Lower leg skin (tissue), 4 donors: Measurements from ENCODE around the gene FMC1. TPM values are rescaled to one million over a fixed set of nuclear protein-coding genes. Genes with fewer than 3 reads are reported as not detected.
"Not testable (repeated sequence)": the region's sequence is repeated elsewhere in the genome, so short reads cannot be mapped to it uniquely, and the experiment has no call there.

Experiments
- DNase-seq, 2 donors: peaks; one replicate each; pipeline ENCODE4 v3.0.0-alpha.2; 2019; ENCODE audit warnings: low spot score in 2 of 2
- H3K4me3 ChIP-seq: fragments of 200-600 bp; sonication (generic); 2 replicates; pipeline ENCODE4 v1.5.1; 2017; ENCODE audit warnings: mild to moderate bottlenecking, low read depth; ENCODE audit not compliant: poor library complexity, severe bottlenecking
- POLR2A ChIP-seq, 2 donors: fragments of 450-650 bp; IDR thresholded peaks; one replicate each; pipeline ENCODE4 v1.6.1; 2016 to 2017; ENCODE audit warnings: antibody characterized with exemption in 2 of 2, mild to moderate bottlenecking in 1 of 2, moderate library complexity in 1 of 2
- WGBS, 2 donors: methylation state at CpG; one replicate each; pipeline ENCODE4 v1.1.5; 2018; 5-methylcytosine and 5-hydroxymethylcytosine counted together
- intact Hi-C: fragments of 100-400 bp; cut with DNase I; formaldehyde crosslinking; loops from one replicate; pipeline ENCODE4 v1.15.0; 2023; ENCODE audit warnings: low total_unique reads
- total RNA-seq, 4 donors: library from RNA; depleted of rRNA; stranded (reverse); fragments of >200 nt; gene quantifications; one replicate each; pipeline ENCODE4 v1.1.0, GENCODE V29; 2016
- TF ChIP-seq, protein P1 (sequence below), 3 donors: fragments of 450-650 bp; IDR thresholded peaks; one replicate each; pipeline ENCODE4 v1.5.1; 2016; ENCODE audit warnings: antibody characterized with exemption in 3 of 3, mild to moderate bottlenecking in 3 of 3, moderate library complexity in 2 of 3

FMC1 gene
- total RNA-seq, 4 donors from 2014 or later, result 3.9 to 12.3 (median 8.0) TPM

DNA sequence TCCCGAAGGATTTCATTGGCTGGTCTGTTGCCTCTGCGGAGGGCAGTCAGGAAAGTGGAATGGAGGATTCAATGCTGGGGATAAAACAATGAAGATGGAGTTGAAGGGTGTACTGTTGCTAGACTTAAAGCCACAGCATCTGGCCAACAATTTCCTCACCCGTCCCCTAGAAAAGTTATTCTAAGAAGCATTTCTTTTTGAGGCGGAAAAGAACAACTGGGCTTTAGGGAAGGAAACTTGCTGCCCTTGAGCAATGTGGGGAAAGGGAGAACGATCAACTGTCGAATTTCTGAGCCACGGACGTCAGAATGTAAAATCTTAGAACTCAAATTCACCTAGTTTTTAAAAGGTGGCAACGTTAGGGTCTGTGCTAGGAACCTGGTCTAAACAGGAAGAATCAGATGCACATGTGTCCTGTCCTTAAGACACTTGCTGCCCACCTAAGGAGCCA, 664 bp downstream of the FMC1 start:
- peak overlapping the region; percentile 72 for H3K4me3 ChIP-seq
- WGBS, 2 donors, result 0 to 1% methylated on average over 9 of the region's 9 CpGs
- no peak for TF ChIP-seq POLR2A (IDR thresholded peaks at IDR 0.05)
- TF ChIP-seq, protein P1, sequence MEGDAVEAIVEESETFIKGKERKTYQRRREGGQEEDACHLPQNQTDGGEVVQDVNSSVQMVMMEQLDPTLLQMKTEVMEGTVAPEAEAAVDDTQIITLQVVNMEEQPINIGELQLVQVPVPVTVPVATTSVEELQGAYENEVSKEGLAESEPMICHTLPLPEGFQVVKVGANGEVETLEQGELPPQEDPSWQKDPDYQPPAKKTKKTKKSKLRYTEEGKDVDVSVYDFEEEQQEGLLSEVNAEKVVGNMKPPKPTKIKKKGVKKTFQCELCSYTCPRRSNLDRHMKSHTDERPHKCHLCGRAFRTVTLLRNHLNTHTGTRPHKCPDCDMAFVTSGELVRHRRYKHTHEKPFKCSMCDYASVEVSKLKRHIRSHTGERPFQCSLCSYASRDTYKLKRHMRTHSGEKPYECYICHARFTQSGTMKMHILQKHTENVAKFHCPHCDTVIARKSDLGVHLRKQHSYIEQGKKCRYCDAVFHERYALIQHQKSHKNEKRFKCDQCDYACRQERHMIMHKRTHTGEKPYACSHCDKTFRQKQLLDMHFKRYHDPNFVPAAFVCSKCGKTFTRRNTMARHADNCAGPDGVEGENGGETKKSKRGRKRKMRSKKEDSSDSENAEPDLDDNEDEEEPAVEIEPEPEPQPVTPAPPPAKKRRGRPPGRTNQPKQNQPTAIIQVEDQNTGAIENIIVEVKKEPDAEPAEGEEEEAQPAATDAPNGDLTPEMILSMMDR (IDR thresholded peaks at IDR 0.05), result no peak
- no peak for DNase-seq
- intact Hi-C loops, result no loop called here

DNA sequence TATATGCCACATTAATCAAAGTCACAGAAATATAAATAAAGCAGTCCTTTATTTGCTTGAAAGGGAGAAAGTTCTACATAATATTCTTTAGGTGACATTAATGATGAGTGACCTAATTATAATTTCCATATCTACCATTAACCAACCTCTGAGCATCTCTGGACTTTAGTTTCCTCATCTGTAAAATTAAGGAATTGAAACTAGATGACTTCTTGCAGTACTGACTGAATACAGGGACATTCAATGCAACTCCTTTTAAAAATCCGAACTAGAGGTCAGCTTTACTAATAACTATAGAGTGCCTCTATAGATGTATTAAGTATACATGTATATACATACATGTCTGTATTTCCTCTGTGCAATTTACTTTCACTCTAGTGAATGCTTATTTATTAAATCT, 3.9 kb downstream of the FMC1 start:
- DNase-seq, result no peak
- TF ChIP-seq, protein P1 (IDR thresholded peaks at IDR 0.05), result no peak
- no peak for TF ChIP-seq POLR2A (IDR thresholded peaks at IDR 0.05)
- intact Hi-C loops, result no loop called here
- H3K4me3 ChIP-seq, result no peak overlapping the region
- WGBS, 2 donors, result 87 to 91% methylated on average over 1 of the region's 1 CpG

DNA sequence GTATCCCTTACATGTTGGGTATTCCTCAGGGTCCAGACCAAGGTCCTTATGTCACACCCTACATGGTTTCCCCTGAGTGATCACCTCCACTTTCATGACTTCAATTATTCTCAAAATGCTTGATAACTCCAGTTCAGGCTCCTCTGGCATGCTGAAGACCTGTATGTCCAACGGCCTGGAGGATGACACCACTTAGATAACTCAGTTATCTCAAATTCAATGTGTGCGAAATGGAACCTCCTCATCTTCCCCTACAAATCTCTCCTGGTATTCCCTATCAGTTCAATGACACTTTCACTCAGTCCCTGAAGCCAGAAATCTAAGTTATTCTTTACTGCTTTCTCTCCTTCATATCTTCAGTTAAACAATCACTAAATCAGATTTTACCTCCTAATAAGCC, 9.9 kb downstream of the FMC1 start:
- WGBS, 2 donors, result 95 to 100% methylated on average over 2 of the region's 2 CpGs
- H3K4me3 ChIP-seq, result no peak overlapping the region
- TF ChIP-seq, protein P1 (IDR thresholded peaks at IDR 0.05), result no peak
- no peak for TF ChIP-seq POLR2A (IDR thresholded peaks at IDR 0.05)
- DNase-seq, result no peak
- intact Hi-C loops, result no loop called here

DNA sequence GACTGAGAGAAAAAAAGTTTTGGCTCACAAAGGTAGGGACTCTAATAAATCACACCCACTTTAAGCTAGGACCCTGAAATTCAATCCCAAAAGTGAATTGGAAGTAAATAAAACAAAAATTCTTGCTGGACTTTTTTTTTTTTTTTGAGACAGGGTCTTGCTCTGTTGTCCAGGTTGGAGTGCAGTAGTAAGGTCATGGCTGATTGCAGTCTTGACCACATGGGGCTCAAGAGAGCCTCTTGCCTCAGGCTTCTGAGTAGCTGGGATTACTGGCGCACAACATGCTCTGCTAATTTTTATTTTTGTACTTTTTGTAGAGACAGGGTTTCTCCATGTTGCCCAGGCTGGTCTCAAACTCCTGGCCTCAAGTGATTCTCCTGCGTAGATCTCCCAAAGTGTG, 13.6 kb downstream of the FMC1 start:
- H3K4me3 ChIP-seq, result no peak overlapping the region
- 93 to 97% methylated on average over 2 of the region's 2 CpGs for WGBS, 2 donors
- TF ChIP-seq, protein P1 (IDR thresholded peaks at IDR 0.05), result no peak
- no peak for TF ChIP-seq POLR2A (IDR thresholded peaks at IDR 0.05)
- intact Hi-C loops, result no loop called here
- DNase-seq, result no peak

DNA sequence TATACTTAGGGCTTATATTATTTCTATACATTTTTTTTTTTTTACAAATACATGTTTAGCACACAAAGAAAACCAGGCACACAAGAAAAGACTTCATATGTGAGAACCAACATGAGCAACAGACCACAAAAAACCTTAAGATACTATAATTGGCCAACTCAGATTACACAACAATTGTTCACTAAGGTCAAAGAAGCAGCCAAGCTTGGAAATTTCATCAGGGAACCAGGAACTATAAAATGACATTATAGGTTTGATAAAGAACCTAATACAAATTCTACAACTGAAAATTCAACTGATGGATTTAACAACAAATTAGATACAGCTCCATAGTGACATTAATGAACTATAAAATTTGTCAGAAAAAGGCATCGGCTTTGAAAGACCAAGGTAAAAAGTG, 14.2 kb downstream of the FMC1 start:
- H3K4me3 ChIP-seq, result no peak overlapping the region
- intact Hi-C loops, result no loop called here
- 92 to 97% methylated on average over 1 of the region's 1 CpG for WGBS, 2 donors
- no peak for TF ChIP-seq POLR2A (IDR thresholded peaks at IDR 0.05)
- TF ChIP-seq, protein P1 (IDR thresholded peaks at IDR 0.05), result no peak
- DNase-seq, result no peak

DNA sequence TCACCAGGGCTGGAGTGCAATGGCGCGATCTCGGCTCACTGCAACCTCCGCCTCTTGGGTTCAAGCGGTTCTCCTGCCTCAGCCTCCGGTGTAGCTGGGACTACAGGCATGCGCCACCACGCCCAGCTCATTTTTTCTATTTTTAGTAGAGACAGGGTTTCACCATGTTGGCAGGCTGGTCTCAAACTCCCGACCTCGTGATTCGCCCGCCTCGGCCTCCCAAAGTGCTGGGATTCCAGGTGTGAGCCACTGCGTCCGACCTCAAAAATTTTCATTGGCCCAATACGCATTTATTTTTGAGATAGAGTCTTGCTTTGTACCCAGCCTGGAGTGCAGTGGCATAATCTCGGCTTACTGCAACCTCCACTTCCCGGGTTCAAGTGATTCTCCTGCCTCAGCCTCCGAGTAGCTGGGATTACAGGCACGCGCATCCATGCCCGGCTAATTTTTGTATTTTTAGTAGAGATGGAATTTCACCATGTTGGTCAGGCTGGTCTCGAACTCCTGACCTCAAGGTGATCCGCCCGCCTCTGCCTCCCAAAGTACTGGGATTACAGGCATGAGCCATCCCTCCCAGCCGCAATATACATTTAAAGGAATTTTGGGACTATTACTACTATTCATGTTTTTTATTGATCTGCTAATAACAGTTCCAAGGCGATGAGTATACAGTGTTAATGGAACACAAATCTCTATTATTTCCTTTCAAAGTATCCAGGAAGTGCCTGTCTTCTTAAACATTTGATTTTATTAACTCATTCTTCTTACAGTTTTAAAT, 16.8 kb downstream of the FMC1 start:
- intact Hi-C loops, DNase-seq, H3K4me3 ChIP-seq: not testable (repeated sequence)
- WGBS, 2 donors, result 92 to 96% methylated on average over 27 of the region's 27 CpGs
